Caco-2 (cell line): ENCODE results near the gene SIX3. TPM values are rescaled to one million over a fixed set of nuclear protein-coding genes. Genes with fewer than 3 reads are reported as not detected.

Source experiments
- BruUV-seq: library from RNA; stranded (reverse); fragments of 400-500 nt; replicated peaks from 2 replicates; lab custom pipeline; 2021; lab: Mats Ljungman, UMichigan
- CTCF ChIA-PET: fragments of 300-600 bp; sonication (Branson Sonifier 250); formaldehyde crosslinking; loops from one replicate; lab custom pipeline; 2022; ENCODE audit warnings: antibody characterized with exemption; lab: Charles Lee
- POLR2A ChIA-PET: fragments of 300-600 bp; sonication (Branson Sonifier 250); formaldehyde crosslinking; loops from one replicate; lab custom pipeline; 2022; ENCODE audit warnings: antibody characterized with exemption; lab: Charles Lee
- DNase-seq, 2 experiments: peaks; one replicate each; pipeline versions ENCODE4 v3.0.0 to v3.0.0-alpha.2; 2020 to 2022
- H3K27me3 ChIP-seq: replicated peaks from 2 replicates; pipeline ENCODE4 v1.6.0; 2011; ENCODE audit warnings: low read length; ENCODE audit not compliant: control insufficient read depth, insufficient read depth
- H3K36me3 ChIP-seq: 2 replicates; pipeline ENCODE4 v1.5.1; 2011; ENCODE audit warnings: low read length; ENCODE audit not compliant: control insufficient read depth, insufficient read depth
- H3K4me1 ChIP-seq: fragments of 250-450 bp; sonication (Bioruptor Pico); 2 replicates; pipeline ENCODE4 v1.5.1; 2020; ENCODE audit warnings: mild to moderate bottlenecking
- H3K4me3 ChIP-seq: 2 replicates; pipeline ENCODE4 v1.5.1; 2011; ENCODE audit warnings: low read depth, mild to moderate bottlenecking, control low read depth, low read length
- H3K9me3 ChIP-seq: fragments of 250-450 bp; sonication (Bioruptor Pico); 2 replicates; pipeline ENCODE4 v1.5.1; 2020; ENCODE audit warnings: mild to moderate bottlenecking, moderate library complexity
- H3K27ac Mint-ChIP-seq: one replicate; pipeline ENCODE4 v1.8.0; 2022; ENCODE audit warnings: mixed read lengths; ENCODE audit not compliant: unreplicated experiment
- H3K27me3 Mint-ChIP-seq: one replicate; pipeline ENCODE4 v1.8.0; 2022; ENCODE audit warnings: mixed read lengths; ENCODE audit not compliant: insufficient read depth, unreplicated experiment
- H3K36me3 Mint-ChIP-seq: one replicate; pipeline ENCODE4 v1.8.0; 2022; ENCODE audit warnings: mild to moderate bottlenecking, mixed read lengths; ENCODE audit not compliant: insufficient read depth, unreplicated experiment
- H3K4me1 Mint-ChIP-seq: one replicate; pipeline ENCODE4 v1.8.0; 2022; ENCODE audit warnings: low read depth, mixed read lengths; ENCODE audit not compliant: unreplicated experiment
- H3K4me3 Mint-ChIP-seq: one replicate; pipeline ENCODE4 v1.8.0; 2022; ENCODE audit warnings: mild to moderate bottlenecking, moderate library complexity, mixed read lengths; ENCODE audit not compliant: unreplicated experiment
- H3K9me3 Mint-ChIP-seq: one replicate; pipeline ENCODE4 v1.8.0; 2022; ENCODE audit warnings: mixed read lengths; ENCODE audit not compliant: unreplicated experiment
- intact Hi-C: fragments of 100-400 bp; cut with micrococcal nuclease; formaldehyde crosslinking; loops from one replicate; pipeline ENCODE4 v1.10.0; 2022; ENCODE audit not compliant: unreplicated experiment
- total RNA-seq: library from RNA; stranded (reverse); gene quantifications from 2 replicates; pipeline ENCODE4 v1.2.3, GENCODE V29; 2022
- TF ChIP-seq, protein P1 (sequence below), 2 experiments: fragments of 200-600 bp in 1 of 2; IDR thresholded peaks; 1 replicate in 1 of 2; 2 replicates in 1 of 2; pipeline versions ENCODE4 v1.5.1 to v1.8.0; 2011 to 2022; ENCODE audit warnings: antibody characterized with exemption in 1 of 2, control low read depth in 1 of 2, inconsistent platforms in 1 of 2, low read depth in 1 of 2, low read length in 1 of 2, mild to moderate bottlenecking in 1 of 2, moderate library complexity in 1 of 2; ENCODE audit not compliant: insufficient read depth in 1 of 2, severe bottlenecking in 1 of 2, unreplicated experiment in 1 of 2

The SIX3 gene
- total RNA-seq, 1 experiment from 2014 or later, result not detected

GRCh38 chr2:44916291-44916690 is 25.2 kb upstream of the SIX3 start:
- Mint-ChIP-seq H3K27me3 (peaks cover 13% of the 10 kb centered on the region), H3K4me3 (no peak overlapping the region), H3K4me1 (no peaks in the 10 kb centered on the region), H3K9me3 (no peaks in the 10 kb centered on the region), H3K27ac (no peak overlapping the region), H3K36me3 (no peaks in the 10 kb centered on the region)
- Histone ChIP-seq H3K36me3 (no peaks in the 10 kb centered on the region), H3K4me3 (no peak overlapping the region), H3K27me3 (peaks cover 2% of the 10 kb centered on the region), H3K4me1 (no peaks in the 10 kb centered on the region), H3K9me3 (no peaks in the 10 kb centered on the region)
- DNase-seq, result no peak
- ChIA-PET POLR2A (no interaction called here), CTCF (no interaction called here)
- intact Hi-C loops, result no loop called here
- TF ChIP-seq, protein P1, sequence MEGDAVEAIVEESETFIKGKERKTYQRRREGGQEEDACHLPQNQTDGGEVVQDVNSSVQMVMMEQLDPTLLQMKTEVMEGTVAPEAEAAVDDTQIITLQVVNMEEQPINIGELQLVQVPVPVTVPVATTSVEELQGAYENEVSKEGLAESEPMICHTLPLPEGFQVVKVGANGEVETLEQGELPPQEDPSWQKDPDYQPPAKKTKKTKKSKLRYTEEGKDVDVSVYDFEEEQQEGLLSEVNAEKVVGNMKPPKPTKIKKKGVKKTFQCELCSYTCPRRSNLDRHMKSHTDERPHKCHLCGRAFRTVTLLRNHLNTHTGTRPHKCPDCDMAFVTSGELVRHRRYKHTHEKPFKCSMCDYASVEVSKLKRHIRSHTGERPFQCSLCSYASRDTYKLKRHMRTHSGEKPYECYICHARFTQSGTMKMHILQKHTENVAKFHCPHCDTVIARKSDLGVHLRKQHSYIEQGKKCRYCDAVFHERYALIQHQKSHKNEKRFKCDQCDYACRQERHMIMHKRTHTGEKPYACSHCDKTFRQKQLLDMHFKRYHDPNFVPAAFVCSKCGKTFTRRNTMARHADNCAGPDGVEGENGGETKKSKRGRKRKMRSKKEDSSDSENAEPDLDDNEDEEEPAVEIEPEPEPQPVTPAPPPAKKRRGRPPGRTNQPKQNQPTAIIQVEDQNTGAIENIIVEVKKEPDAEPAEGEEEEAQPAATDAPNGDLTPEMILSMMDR (IDR thresholded peaks at IDR 0.05; ENCODE audit: insufficient read depth in 1 of 2, low read depth in 1 of 2, low read length in 1 of 2, severe bottlenecking in 1 of 2, unreplicated experiment in 1 of 2), result no peak
- BruUV-seq, result no TSS peak

DNA sequence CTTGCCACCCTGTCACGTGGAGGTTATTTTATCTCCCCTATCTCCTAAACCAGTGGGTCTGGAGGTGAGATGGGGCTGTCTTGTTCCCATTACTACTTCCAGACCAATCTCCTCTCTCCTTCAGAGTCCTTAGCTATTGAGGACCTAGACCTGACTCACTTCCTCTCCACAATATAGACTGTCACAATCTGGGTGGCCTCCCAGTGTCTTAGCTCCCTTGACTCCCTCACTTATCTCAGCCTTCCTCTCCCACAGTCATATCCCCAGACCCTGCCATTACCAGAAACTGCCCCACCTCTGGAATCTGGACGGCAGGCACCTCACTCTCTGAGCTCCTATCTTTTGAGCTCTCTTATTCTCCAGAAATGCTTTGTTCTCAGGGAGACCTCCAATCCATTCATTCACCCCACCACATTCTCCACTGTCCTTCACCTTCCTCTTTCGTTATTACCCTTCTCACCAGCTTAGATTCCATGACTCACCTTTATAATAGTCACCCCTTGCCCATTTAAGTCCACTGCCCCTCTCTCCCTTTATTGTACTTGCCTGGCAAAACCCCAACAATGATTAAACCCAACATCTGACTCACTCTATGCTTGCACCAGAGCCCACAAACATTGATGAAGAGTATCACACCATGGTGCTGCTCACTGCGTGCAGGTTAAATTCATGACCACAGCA is 23.3 kb upstream of the SIX3 start:
- Mint-ChIP-seq H3K27me3 (peaks cover 13% of the 10 kb centered on the region), H3K4me3 (no peak overlapping the region), H3K36me3 (no peaks in the 10 kb centered on the region), H3K27ac (no peak overlapping the region), H3K4me1 (no peaks in the 10 kb centered on the region), H3K9me3 (no peaks in the 10 kb centered on the region)
- Histone ChIP-seq H3K27me3 (peaks cover 2% of the 10 kb centered on the region), H3K36me3 (no peaks in the 10 kb centered on the region), H3K4me3 (no peak overlapping the region), H3K4me1 (no peaks in the 10 kb centered on the region), H3K9me3 (no peaks in the 10 kb centered on the region)
- no TSS peak for BruUV-seq
- TF ChIP-seq, protein P1 (IDR thresholded peaks at IDR 0.05; ENCODE audit: insufficient read depth in 1 of 2, low read depth in 1 of 2, low read length in 1 of 2, severe bottlenecking in 1 of 2, unreplicated experiment in 1 of 2), result no peak
- intact Hi-C loops, result no loop called here
- DNase-seq, result no peak
- ChIA-PET CTCF (interaction anchor here (0.5 kb wide), 1 partner anchor 1636 kb away, joined by 4 read pairs; no protein-coding TSS in a partner anchor), POLR2A (no interaction called here)

- Mint-ChIP-seq H3K27ac (no peak overlapping the region), H3K9me3 (no peaks in the 10 kb centered on the region), H3K36me3 (no peaks in the 10 kb centered on the region), H3K27me3 (peaks cover 26% of the 10 kb centered on the region), H3K4me3 (no peak overlapping the region), H3K4me1 (no peaks in the 10 kb centered on the region)
- POLR2A ChIA-PET, result no interaction called here
- Histone ChIP-seq H3K36me3 (no peaks in the 10 kb centered on the region), H3K9me3 (no peaks in the 10 kb centered on the region), H3K27me3 (peaks cover 2% of the 10 kb centered on the region), H3K4me1 (no peaks in the 10 kb centered on the region), H3K4me3 (no peak overlapping the region)
- no TSS peak for BruUV-seq
- TF ChIP-seq, protein P1 (IDR thresholded peaks at IDR 0.05; ENCODE audit: insufficient read depth in 1 of 2, low read depth in 1 of 2, low read length in 1 of 2, severe bottlenecking in 1 of 2, unreplicated experiment in 1 of 2), result peak; percentile 20 to 30
- no peak for DNase-seq
- intact Hi-C loops, result no loop called here
- CTCF ChIA-PET, result no interaction called here
Measured at GRCh38 chr2:44920751-44921150, 20.8 kb upstream of the SIX3 start.
